Nephron (organoid): Measurements from ENCODE around the gene RPL9.

Experiments used
- H3K27ac Mint-ChIP-seq, 3 experiments: 2 replicates each; pipeline ENCODE4 v1.8.0; 2020; ENCODE audit warnings: mixed read lengths in 3 of 3, mild to moderate bottlenecking in 2 of 3, moderate library complexity in 1 of 3
- H3K27me3 Mint-ChIP-seq: 2 replicates; pipeline ENCODE4 v1.8.0; 2021; ENCODE audit warnings: low read depth, mild to moderate bottlenecking, moderate library complexity, mixed read lengths
- H3K36me3 Mint-ChIP-seq: 2 replicates; pipeline ENCODE4 v1.8.0; 2020; ENCODE audit warnings: low read depth, mixed read lengths
- H3K4me1 Mint-ChIP-seq: 2 replicates; pipeline ENCODE4 v1.8.0; 2020; ENCODE audit warnings: mixed read lengths
- H3K4me3 Mint-ChIP-seq, 3 experiments: 2 replicates each; pipeline ENCODE4 v1.8.0; 2020; ENCODE audit warnings: mild to moderate bottlenecking in 3 of 3, mixed read lengths in 3 of 3, moderate library complexity in 2 of 3
- H3K9me3 Mint-ChIP-seq: 2 replicates; pipeline ENCODE4 v1.8.0; 2020; ENCODE audit warnings: mixed read lengths
- TF ChIP-seq, protein P1 (sequence below), 3 experiments: fragments of 200-600 bp; sonication (generic); IDR thresholded peaks; one replicate each; pipeline ENCODE4 v1.5.0; 2021; ENCODE audit warnings: antibody characterized with exemption in 3 of 3; ENCODE audit not compliant: unreplicated experiment in 3 of 3

Gene RPL9

DNA sequence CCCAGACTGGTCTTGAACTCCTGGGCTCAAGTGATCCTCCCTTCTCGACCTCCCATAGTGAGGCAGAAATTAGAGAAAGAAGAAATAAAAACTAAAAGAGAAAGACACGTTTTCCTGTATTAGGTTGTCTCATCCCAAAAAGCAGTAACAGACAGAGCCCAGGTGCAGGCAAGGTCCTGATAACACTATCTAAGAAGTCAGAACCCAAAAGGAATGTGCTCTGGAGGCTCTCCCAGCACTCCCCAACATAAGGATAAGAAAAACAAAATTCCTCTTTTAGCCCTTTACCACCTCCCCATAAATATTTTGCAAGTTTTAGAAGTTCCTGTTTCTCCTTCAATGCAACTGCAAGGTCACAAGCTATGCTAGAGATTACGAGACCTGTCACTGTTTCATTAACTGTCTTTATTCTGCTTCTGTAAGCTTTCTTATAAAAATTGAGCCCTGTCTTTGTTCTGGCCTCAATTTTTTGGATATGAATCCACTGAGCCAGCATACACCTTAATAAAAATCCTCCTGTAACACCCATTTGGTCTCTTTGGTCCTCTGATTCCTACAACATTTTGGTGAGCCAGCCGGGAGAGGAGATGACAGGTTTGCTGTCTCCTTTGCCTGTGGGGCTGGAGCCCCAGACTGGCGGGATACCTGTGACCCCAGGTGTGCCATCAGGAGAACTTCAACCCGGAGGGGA lies 26.0 kb upstream of the RPL9 start:
- Mint-ChIP-seq H3K36me3 (peaks cover 6% of the 10 kb centered on the region), H3K27ac (no peak overlapping the region), H3K4me1 (no peaks in the 10 kb centered on the region), H3K9me3 (peaks cover 8% of the 10 kb centered on the region), H3K27me3 (no peaks in the 10 kb centered on the region), H3K4me3 (no peak overlapping the region)
- TF ChIP-seq, protein P1, sequence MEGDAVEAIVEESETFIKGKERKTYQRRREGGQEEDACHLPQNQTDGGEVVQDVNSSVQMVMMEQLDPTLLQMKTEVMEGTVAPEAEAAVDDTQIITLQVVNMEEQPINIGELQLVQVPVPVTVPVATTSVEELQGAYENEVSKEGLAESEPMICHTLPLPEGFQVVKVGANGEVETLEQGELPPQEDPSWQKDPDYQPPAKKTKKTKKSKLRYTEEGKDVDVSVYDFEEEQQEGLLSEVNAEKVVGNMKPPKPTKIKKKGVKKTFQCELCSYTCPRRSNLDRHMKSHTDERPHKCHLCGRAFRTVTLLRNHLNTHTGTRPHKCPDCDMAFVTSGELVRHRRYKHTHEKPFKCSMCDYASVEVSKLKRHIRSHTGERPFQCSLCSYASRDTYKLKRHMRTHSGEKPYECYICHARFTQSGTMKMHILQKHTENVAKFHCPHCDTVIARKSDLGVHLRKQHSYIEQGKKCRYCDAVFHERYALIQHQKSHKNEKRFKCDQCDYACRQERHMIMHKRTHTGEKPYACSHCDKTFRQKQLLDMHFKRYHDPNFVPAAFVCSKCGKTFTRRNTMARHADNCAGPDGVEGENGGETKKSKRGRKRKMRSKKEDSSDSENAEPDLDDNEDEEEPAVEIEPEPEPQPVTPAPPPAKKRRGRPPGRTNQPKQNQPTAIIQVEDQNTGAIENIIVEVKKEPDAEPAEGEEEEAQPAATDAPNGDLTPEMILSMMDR (IDR thresholded peaks at IDR 0.05; ENCODE audit: unreplicated experiment in 3 of 3): no peak

DNA sequence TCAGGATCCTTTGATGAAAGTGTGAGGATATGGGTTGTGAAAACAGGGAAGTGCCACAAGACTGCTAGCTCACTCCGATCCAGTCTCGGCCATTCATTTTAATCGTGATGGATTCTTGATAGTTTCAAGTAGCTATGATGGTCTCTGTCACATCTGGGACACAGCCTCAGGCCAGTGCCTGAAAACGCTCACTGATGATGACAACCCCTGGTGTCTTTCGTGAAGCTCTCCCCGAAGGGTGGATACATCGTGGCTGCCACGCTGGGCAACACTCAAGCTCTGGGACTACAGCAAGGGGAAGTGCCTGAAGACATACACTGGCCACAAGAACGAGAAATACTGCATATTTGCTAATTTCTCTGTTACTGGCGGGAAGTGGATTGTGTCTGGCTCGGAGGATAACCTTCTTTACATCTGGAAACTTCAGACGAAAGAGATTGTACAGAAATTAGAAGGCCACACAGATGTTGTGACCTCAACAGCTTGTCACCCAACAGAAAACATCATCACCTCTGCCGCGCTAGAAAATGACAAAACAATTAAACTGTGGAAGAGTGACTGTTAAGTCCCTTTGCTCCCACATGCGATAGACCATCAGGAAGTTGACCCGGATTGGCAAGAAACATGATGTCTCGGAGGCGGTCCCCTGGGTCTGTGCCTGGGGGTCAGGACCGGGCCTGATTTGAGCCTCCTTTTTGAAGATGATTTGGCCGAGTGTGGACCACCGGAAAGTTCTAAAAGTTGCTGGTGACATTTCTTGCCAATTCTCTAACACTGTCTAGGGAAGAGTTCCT lies 22.4 kb upstream of the RPL9 start:
- Mint-ChIP-seq H3K9me3 (peaks cover 8% of the 10 kb centered on the region), H3K4me3 (no peak overlapping the region), H3K27ac (no peak overlapping the region), H3K36me3 (peaks cover 13% of the 10 kb centered on the region), H3K4me1 (no peaks in the 10 kb centered on the region), H3K27me3 (no peaks in the 10 kb centered on the region)
- TF ChIP-seq, protein P1 (IDR thresholded peaks at IDR 0.05; ENCODE audit: unreplicated experiment in 3 of 3): no peak

DNA sequence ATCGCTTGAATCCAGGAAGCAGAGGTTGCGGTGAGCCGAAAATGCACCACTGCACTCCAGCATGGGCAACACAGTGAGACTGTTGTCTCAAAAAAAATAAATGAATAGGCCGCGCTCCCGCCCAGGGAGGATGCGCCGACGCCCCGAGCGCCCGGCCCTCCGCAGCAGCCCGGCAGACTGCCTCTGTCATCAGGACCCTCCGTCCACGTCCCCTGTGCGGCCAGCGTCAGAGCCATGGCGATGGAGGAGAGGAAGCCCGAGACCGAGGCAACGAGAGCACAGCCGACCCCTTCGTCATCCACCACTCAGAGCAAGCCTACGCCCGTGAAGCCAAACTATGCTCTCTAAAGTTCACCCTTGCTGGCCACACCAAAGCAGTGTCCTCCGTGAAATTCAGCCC lies 21.5 kb upstream of the RPL9 start:
- Mint-ChIP-seq H3K9me3 (peaks cover 8% of the 10 kb centered on the region), H3K4me3 (no peak overlapping the region), H3K4me1 (no peaks in the 10 kb centered on the region), H3K27ac (no peak overlapping the region), H3K36me3 (peaks cover 13% of the 10 kb centered on the region), H3K27me3 (no peaks in the 10 kb centered on the region)
- TF ChIP-seq, protein P1 (IDR thresholded peaks at IDR 0.05; ENCODE audit: unreplicated experiment in 3 of 3): no peak

DNA sequence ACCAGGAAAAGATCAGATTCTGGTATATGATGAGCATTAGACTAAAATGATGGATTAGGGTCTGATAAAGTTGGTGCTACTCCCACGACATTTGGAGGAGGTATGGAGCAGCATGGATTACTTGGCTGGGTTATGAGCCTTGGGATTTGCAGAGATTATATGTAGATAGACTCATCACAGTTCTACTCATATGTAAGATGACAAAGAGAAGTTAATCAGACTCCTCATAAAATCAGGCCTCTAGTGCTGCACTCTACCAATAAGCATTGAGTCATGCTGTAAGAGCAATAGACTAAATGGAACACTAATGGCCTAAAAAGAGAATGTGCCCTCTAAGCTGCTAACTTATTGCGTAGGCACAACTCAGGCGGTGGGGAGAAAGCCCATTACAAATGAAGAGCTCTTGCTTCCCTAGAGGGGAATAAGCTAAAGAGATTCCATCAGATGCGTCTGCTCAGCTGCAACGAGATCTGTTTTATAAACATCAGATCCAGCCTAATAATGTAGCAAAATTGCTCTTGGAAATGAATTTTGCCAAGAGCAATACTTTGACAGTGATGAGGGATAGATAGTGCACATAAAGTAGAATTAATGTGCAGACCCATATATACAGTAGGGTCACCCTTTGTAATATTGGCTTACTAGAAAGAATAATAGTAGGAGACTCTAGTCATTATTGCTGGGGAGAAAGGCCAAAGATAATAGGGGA lies 17.6 kb upstream of the RPL9 start:
- Mint-ChIP-seq H3K27me3 (no peaks in the 10 kb centered on the region), H3K27ac (peak overlapping the region in 1 of 3 experiments; percentile 34), H3K9me3 (no peaks in the 10 kb centered on the region), H3K36me3 (peaks cover 18% of the 10 kb centered on the region), H3K4me3 (no peak overlapping the region), H3K4me1 (no peaks in the 10 kb centered on the region)
- TF ChIP-seq, protein P1 (IDR thresholded peaks at IDR 0.05; ENCODE audit: unreplicated experiment in 3 of 3): no peak

DNA sequence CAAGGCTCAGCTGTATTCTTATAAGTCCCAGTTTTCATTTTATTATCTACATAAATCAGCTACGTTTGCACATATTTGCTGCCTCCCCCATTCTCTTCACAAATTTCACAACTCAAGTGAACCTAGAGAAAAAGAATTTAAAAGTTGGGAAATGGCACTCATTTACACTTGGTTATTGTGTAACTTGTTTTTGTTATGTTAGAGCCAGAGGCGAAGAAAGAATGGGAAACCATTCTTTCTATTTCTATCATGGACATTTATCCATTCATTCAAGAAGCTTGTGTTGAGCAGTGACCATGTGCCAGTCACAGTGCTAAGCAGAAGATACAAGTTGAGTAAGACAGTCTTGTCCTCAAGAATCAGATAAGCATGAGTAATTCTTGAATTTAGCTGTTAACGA lies 13.7 kb upstream of the RPL9 start:
- Mint-ChIP-seq H3K27me3 (no peaks in the 10 kb centered on the region), H3K4me1 (peaks cover 7% of the 10 kb centered on the region), H3K4me3 (no peak overlapping the region), H3K9me3 (no peaks in the 10 kb centered on the region), H3K27ac (no peak overlapping the region), H3K36me3 (peaks cover 18% of the 10 kb centered on the region)
- TF ChIP-seq, protein P1 (IDR thresholded peaks at IDR 0.05; ENCODE audit: unreplicated experiment in 3 of 3): no peak
